Fibroblast of upper back skin (primary cell): ENCODE results near the gene SEPTIN8.
A peak's percentile ranks its signal among the peaks of the same experiment; 100 is the strongest.
"Not testable (repeated sequence)": the region's sequence is repeated elsewhere in the genome, so short reads cannot be mapped to it uniquely, and the experiment has no call there.

Experiments used
- DNase-seq: peaks from one replicate; pipeline ENCODE4 v3.0.0-alpha.2; 2013

Gene SEPTIN8

DNA sequence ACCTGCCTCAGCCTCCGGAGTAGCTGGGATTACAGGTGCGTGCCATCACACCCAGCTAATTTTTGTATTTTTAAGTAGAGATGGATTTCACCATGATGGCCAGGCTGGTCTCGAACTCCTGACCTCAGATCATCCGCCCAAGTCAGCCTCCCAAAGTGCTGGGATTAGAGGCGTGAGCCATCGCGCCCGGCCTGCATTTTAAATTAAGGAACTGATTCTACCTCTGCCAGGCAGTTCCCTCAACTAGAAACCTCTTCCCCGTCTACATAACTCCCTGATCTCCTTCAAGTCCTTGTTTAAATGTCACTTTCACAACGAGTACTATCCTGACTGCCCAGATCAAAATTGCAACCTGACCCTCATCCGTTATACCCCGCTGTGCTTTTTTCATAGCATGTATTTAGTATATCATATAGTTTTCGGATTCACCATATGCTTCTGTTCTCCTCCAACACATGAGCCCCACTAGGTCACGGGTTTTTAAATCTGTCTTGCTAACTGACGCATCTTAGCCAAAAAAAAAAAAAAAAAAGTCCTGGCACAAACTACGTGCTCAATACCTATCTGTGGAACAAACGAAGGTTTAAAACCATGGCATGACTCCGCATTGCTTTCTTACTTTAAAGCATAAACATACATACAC lies 35.2 kb upstream of the SEPTIN8 start:
- DNase-seq, result no peak

DNA sequence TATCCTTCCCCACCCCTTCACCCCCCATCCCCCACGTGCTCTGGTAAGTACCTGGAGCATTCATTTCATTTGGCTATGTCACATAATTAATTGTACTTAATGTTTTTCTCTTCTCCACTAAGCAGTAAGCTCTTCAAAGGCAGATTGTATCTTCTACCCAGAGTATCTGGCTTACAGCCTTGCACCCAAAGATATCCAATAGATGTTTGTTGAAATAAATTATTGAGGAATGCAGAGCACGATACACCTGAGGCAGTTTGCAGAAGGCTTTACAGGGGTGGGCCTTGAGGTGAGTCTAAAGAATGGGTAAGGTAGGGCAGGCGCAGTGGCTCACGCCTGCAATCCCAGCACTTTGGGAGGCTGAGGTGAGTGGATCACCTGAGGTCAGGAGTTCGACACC lies 33.6 kb upstream of the SEPTIN8 start:
- no peak for DNase-seq

DNA sequence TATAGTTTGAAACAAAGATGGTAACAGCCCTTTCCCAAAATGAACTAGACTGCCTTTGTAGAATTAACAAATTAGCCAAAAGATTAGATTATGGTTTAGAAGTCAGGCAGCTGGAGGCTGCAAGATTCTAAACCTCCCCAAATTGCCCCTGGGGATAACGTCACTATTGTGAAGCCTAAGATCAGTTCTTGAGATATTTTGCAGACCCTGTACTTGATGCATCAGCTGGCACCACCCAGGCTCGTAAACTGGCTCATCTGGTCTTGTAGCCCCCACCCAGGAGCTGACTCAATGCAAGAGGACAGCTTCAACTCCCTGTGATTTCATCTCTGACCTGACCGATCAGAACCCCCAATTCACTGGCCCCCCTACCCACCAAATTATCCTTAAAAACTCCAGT lies 31.8 kb upstream of the SEPTIN8 start:
- no peak for DNase-seq

DNA sequence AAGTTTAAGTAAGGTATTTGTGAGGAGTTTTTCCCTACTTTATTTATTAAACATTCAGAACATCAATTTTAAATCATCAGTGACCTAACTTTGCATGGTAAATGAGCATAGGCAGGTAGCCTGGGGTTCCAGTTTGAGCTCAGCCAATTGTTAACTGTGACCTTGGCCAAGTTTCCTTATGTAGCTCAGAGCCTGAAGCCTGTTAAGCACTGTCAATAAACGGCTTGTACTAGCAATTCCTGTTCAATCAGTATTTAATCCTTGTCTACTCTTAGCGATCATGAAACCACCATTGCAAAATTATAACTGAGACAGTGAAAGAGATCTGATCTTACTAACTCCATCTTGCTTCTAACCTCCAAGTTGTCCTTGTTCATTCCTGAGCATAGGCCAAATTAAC lies 31.4 kb upstream of the SEPTIN8 start:
- DNase-seq, result no peak

DNA sequence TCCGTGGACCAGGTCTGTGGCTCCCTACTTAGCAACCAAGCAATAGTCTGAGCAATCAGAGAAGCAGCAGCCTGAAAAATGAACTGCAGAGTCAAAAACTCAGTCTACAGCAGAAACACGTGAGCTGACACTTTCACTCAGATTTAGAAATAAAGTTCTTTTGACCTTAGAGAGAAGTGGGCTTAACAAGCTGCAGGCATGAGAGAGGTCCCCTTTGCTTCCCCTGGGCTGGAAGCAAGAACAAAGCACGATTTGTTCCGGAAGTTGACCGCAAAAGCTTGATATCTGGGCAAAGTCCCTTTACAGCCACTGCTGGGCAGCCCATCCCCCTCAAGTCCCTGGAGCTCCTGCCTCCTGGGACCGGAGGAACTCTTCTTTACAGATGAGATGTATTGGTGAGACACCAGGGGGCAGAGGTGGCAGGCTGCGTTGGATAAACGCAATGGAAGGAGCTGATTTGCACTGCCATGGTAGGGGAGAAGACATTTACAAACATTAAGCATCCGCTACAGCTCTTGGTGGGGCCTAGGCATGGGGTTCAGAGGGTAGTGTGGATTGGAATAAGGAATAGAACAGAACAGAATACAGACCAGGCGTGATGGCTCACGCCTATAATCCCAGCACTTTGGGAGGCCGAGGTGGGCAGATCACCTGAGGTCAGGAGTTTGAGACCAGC lies 30.3 kb upstream of the SEPTIN8 start:
- DNase-seq, result no peak

DNA sequence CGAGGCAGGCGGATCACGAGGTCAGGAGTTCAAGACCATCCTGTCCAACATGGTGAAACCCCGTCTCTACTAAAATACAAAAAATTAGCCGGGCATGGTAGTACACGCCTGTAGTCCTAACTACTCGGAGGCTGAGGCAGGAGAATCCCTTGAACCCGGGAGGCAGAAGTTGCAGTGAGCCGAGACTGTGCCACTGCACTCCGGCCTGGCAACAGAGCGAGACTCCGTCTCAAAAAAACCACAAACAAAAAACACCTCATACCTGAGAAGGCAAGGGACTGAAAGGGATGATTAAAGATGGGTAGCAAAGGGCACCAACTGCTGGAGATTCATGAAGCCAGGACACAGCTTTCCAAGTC lies 29.7 kb upstream of the SEPTIN8 start:
- DNase-seq, result not testable (repeated sequence)

DNA sequence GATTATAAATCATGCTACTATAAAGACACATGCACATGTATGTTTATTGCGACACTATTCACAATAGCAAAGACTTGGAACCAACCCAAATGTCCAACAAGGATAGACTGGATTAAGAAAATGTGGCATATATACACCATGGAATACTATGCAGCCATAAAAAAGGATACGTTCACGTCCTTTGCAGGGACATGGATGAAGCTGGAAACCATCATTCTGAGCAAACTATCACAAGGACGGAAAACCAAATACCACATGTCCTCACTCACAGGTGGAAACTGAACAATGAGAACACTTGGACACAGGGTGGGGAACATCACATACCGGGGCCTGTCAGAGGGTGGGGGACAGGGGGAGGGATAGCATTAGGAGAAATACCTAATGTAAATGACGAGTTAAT lies 28.8 kb upstream of the SEPTIN8 start:
- DNase-seq, result not testable (repeated sequence)

DNA sequence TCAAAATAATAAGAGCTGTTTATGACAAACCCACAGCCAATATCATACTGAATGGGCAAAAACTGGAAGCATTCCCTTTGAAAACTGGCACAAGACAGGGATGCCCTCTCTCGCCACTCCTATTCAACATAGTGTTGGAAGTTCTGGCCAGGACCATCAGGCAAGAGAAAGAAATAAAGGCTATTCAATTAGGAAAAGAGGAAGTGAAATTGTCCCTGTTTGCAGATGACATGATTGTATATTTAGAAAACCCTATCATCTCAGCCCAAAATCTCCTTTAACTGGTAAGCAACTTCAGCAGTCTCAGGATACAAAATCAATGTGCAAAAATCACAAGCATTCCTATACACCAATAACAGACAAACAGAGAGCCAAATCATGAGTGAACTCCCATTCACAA lies 27.2 kb upstream of the SEPTIN8 start:
- DNase-seq, result not testable (repeated sequence)

DNA sequence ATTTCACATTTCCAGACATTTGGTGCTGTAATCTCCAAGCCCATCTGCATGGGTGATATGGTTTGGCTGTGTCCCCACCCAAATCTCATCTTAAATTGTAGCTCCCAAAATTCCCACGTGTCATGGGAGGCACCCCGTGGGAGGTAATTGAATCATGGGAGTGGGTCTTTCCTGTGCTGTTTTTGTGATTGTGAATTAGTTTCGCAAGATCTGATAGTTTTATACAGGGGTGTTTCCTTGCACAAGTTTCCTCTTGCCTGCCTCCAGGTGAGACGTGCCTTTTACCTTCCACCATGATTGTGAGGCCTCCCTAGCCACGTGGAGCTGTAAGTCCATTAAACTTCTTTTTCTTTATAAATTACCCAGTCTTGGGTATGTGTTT lies 25.6 kb upstream of the SEPTIN8 start:
- not testable (repeated sequence) for DNase-seq

DNA sequence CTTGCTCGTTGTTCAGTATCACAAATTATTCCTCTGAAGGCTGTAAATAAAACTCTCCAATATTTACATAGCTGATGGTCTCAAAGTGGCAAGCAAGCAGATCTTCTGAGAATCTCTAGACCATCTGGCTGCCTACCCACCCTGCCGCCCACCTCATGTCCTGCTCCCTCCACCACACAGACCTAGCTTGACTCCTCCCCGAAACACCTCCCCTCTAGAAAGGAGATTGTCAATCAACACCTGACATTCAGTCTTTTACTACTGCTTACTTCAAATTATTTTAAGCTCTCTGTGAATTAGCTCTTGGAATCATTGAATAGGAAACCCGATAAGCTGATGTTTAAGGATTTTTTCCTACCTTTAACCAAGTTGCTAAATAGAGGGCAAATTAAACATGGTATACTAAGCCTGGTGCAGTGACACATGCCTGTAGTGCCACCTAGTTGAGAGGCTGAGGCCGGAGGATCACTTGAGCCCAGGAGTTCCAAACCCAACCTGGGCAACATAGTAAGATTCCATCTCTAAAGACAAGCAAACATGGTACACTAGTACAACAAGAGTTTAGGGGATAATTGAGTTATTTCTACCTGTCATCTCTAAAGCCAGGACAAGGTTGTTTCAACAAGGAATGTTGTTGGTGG lies 25.1 kb upstream of the SEPTIN8 start:
- DNase-seq, result no peak

DNA sequence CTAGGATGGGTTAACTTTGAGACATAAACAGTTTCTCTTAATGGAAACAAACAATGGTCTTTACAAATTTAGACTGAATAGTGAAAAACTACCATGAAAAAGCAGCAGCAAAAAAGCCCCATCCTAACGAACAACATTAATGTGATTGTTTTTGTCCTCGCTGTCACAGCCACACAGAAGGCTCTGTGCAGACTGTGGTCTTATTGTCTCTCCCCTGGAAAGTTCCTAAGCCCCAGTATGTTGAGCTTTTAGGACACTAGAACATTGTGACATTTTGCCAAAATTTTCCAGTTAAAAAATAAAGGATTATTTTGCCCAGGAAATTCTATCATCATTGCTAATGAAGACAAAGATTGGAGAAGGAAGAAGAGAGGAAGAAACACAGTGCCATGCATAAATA lies 23.5 kb upstream of the SEPTIN8 start:
- no peak for DNase-seq

DNA sequence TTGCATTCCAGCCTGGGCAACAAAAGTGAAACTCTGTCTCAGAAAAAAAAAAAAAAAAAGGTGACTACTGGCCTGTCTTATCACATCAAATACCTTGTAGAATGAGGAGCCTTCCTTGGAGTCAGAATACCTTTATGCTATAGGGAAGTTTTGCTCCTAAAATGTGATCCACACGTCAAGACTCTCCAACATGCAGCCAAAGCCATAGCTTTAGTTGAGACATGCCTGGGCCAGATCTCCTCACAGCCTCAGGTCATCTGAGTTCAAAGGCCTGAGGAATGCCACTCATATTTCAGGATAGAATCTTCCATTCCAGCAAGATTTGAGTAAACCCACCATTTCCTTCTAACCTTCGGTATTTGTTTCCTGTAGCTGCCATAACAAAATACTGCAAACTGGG lies 22.4 kb upstream of the SEPTIN8 start:
- no peak for DNase-seq

DNA sequence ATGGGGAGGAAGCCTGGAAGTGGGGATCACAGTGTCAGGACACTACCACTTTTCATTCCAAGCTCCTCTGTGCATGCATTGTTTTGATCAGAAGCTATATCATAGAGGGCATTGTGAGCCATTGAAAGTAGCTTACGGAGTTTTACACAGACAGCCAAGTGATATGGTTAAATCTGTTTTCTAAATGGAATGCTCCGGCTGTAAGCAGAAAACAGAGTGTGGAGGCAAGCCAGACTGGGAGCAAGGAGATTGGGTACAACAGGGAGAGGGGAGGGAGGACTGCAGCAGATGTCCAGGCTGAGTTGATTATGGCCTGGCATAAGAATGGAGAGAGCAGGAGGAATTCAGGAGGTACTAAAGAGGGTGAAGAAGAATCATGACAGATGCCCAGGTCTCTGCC lies 20.6 kb upstream of the SEPTIN8 start:
- no peak for DNase-seq

DNA sequence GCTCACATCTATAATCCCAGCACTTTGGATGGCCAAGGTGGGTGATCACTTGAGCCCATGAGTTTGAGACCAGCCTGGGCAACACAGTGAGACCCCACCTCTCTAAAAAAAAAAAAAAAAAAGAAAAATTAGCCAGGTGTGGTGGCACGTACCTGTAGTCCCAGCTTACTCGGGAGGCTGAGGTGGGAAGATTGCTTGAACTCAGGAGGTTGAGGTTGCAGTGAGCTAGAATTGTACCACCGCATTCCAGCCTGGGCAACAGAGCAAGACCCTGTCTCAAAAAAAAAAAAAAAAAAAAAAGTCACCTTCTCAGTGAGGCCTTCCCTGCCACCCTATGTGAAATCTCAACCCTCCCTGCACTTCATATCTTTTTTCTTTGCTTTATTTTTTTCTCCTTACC lies 14.0 kb upstream of the SEPTIN8 start:
- DNase-seq, result no peak

DNA sequence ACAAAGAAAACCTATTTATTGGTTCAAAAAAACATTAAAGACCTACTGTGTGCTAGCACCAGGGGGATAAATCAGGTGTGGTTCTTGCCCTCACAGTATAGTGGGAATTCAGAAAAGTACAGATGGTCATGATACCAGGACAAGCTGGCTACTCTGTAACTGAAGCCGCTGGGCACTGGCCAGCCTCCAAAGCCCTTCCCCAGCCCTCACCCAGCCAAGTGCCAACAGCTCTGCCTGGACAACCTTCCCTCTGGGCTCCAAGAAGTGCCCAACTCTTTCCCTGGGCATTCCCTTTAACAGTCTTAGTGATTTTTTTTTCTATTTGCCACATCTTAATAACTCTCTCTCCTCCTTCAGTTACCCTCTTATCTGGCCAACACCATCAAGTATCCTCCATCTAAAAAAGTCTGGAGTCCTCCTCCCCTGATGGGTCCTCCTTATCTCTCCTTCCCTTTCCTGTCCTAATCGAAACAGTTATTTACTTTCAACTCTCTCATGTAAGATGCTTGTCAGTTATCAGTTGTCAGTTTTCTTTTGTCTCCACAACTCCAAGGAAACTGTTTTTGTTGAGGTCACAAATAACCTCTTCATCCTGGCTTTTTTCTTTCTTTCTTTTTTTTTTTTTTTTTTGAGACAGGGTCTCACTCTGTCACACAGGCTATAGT lies 13.3 kb upstream of the SEPTIN8 start:
- DNase-seq, result no peak

DNA sequence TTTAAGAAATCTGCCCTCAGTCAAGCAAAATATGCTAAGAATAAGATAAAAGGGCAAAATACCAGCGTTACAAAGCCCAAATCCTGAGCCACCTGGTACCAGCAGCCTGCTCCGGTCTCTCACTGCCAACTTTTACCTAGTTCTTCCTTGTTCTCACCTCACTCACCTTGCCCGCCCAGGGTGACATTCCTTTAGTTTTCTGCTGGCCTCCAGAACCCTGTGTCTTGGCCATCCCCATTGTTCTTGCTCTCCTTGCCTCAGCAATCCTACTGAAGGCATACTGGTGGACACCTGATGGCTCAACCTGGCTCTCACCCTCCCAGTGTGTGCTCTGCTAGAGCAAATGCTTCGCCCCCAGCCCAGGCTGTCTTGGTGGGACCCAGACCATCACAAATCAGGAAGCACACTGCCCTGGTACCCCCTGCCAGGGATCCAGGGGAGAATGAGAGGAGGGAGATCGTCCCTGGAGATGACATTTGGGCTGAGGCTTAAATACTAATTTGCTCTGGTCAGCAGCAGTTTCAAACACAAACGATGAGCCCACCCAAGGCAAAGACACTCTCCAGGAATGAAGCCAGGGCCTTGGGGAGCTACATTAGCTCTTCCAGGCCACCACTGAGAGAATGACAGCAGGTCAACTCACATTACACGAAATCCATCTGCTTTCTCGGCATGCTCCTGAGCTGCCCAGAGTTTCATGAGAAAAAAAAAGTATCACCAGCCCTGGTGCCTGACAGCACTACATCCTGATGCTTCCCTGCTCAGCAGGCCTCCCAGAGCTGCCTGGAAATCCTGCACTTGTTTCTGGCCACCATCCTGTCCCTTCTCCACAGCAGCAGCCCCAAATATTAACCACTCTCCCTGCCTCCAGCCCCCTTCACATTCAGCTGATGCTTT lies 12.2 kb upstream of the SEPTIN8 start:
- no peak for DNase-seq

DNA sequence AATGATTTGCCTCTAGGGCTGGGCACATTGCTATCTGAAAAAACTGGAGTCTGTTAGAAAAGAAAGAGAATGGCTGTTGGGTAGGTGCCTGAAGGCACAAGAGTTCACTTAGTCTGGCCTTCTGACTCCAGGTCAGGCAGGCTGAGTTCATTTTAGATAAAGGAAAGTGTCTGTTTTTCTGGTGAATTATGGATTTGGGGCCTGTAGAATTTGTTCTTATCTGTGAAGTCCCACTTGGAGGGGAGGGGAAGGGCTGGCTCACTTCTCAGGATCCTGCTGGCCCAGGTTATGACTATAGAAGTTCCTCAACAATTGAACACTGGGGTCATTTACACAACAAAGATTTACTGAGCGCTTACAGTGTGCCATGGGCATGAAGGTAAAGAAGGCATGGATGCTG lies 11.5 kb upstream of the SEPTIN8 start:
- no peak for DNase-seq

DNA sequence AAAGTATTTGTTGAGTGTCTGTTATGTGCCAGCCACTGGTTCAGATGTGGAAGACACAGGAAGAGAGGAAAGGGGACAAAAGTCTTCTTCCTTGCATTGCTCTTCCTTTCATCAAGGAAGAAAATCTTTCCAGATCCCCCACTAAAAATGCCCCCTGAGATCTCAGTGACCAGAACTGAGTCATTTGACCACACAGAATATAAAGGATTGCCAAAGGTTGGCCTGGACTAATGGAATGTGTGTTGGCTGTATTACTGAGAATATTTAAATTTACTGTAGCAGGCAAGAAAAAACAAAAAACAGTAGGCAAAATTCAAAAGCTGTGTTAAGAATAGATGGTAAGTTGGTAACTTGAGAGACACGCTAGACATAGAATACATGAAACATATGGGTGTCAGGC lies 10.0 kb upstream of the SEPTIN8 start:
- DNase-seq, result peak; percentile 78

DNA sequence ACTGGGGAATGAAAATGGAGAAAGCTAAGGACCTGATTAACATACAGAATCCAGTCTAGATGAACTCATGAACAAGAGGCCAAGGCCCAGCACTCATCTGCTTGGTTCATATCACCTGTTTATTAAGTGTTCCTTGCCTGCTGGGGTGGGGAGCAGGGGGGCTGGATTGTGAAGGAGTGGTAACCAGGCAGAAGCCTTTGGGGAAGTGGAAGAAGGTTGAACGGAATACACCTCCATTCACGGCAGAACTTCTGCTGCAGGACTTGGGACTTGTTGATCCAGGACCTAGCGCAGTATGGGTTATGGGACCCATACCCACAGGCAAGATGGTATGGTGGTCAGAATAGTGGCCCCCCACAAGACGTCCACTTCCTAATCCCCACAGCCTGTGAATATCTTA lies 8.8 kb upstream of the SEPTIN8 start:
- DNase-seq, result no peak

DNA sequence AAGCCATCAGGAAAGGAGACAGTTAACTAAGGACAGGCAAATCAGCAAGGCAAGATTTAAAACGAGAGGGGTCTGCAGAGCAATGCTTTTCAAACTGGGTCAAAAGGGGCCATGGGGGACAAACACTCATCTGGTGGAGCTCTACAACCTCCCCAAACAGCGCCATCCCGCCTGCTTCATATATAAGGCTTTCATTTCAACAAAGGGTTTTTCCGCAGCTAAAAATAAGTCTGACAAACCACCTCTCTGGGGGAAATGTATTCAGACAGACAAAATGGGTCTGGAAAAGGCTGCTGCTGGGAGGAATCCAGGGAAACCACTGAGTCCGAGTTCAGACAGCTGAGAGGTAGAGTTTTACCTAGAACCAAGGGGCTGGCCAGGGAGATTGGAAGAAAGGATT lies 8.3 kb upstream of the SEPTIN8 start:
- DNase-seq, result peak; percentile 60

DNA sequence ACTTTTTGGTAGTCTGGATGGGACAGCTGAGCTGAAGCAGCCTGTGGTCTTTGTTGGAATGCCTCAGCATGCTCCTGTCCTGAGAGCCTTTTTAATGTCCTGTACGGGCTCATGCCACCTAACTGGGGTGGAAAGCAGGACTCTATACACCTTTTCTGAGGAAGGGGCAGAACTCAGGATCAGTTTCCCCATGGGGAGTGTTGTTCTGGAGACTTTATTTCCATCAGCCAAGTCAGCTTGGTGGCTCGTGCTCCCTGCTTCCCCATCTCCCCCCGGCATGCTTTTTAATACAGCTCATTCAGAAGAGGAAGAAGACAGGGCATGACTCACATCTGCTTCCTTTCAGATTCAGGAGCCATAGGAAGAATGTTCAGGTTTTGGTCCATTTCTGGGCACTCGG lies 5.1 kb upstream of the SEPTIN8 start:
- peak; percentile 70 for DNase-seq

DNA sequence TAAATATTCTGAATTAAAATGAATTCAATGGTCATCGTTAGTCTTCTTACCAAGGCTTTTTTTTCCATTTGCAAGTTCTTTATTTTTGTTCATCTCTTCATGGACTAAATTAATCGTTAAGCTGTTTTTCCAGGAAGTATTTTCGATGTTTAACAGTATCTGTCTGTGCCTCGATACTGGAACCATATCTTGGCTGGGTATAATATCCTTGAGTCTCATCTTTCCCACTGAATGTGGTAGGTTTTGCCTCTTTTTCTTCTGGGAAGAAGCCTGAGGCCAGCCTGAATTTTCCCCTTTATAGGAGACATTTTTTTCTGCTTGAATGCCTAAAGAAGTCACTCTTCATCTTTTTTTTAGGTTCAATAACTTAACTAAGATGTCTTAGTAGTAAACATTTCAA lies 4.0 kb upstream of the SEPTIN8 start:
- DNase-seq, result no peak

DNA sequence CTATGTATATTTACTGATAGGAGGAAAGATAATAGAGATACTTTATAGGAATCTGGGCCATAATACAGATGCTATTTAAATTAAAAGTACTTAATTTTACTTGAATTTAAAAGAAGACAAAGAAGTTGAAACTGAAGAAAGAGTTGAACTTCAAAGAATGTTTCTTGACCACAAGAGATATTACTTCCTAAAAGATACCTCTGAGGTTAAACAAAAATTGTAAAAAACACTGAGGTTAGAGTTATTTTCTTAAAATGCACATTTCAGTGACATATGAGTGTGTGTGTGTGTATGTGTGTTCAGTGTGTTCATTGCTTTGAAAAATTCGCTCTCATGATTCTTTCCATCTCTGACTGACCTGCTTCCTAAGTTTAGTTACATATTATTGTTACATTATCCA lies 3.5 kb upstream of the SEPTIN8 start:
- no peak for DNase-seq
